Stomach (tissue), 9 donors: ENCODE measurements around the gene PTMA. TPM values are rescaled to one million over a fixed set of nuclear protein-coding genes. Genes with fewer than 3 reads are reported as not detected.

Source experiments
- DNase-seq, 2 donors: peaks; one replicate each; pipeline versions ENCODE4 v3.0.0 to v3.0.0-alpha.2; 2013 to 2019
- H3K27ac ChIP-seq, 5 donors: fragments of 200-600 bp in 4 of 5; sonication (generic) in 4 of 5; one replicate each; pipeline ENCODE4 v1.5.1; 2013 to 2019; ENCODE audit warnings: mild to moderate bottlenecking in 1 of 5, moderate library complexity in 1 of 5
- H3K27me3 ChIP-seq, 3 donors: fragments of 200-600 bp; sonication (generic); one replicate each; pipeline ENCODE4 v1.5.1; 2017 to 2019; ENCODE audit warnings: mixed run types in 1 of 3
- H3K36me3 ChIP-seq, 4 donors: fragments of 200-600 bp; sonication (generic); 1 replicate in 3 of 4; 2 replicates in 1 of 4; pipeline ENCODE4 v1.5.1; 2016 to 2019
- H3K4me1 ChIP-seq, 4 donors: fragments of 200-600 bp; sonication (generic); one replicate each; pipeline ENCODE4 v1.5.1; 2016 to 2019
- H3K4me3 ChIP-seq, 4 donors: fragments of 200-600 bp; sonication (generic) in 3 of 4; one replicate each; pipeline ENCODE4 v1.5.1; 2016 to 2019; ENCODE audit warnings: mild to moderate bottlenecking in 1 of 4
- H3K9me3 ChIP-seq, 4 donors: fragments of 200-600 bp; sonication (generic); one replicate each; pipeline ENCODE4 v1.5.1; 2016 to 2019
- EP300 ChIP-seq: sonication (generic); formaldehyde crosslinking; IDR thresholded peaks from one replicate; pipeline ENCODE4 v1.6.1; 2017; ENCODE audit warnings: antibody characterized with exemption
- POLR2A ChIP-seq, 4 donors: fragments of 450-650 bp; IDR thresholded peaks; one replicate each; pipeline ENCODE4 v1.6.1; 2016; ENCODE audit warnings: antibody characterized with exemption in 4 of 4, control low read depth in 2 of 4, mild to moderate bottlenecking in 1 of 4, moderate library complexity in 1 of 4
- POLR2AphosphoS5 ChIP-seq, 3 donors: sonication (generic); formaldehyde crosslinking; IDR thresholded peaks; one replicate each; pipeline ENCODE4 v1.6.1; 2016; ENCODE audit warnings: antibody characterized with exemption in 3 of 3
- WGBS, 5 donors: extraction: QIAGEN DNeasy Blood & Tissue Kit in 3 of 5; methylation state at CpG; one replicate each; pipeline versions ENCODE4 v1.1.5 to v1.1.7; 2013 to 2018; 5-methylcytosine and 5-hydroxymethylcytosine counted together
- intact Hi-C: fragments of 100-400 bp; cut with DNase I; formaldehyde crosslinking; loops from one replicate; pipeline ENCODE4 v1.15.1; 2023; ENCODE audit warnings: low total_unique reads
- polyA plus RNA-seq, 3 donors: library from polyadenylated mRNA; stranded (reverse); fragments of 200-250 nt; gene quantifications; one replicate each; pipeline ENCODE4 v1.2.3, GENCODE V29; 2013
- total RNA-seq, 5 donors: library from RNA; depleted of rRNA; stranded (reverse); fragments of >200 nt; gene quantifications; one replicate each; pipeline versions ENCODE4 v1.1.0 to v1.2.3, GENCODE V29; 2014 to 2016
- TF ChIP-seq, protein P1 (sequence below), 7 experiments: fragments of 450-650 bp in 4 of 7; fragments of 200-600 bp in 3 of 7; sonication (generic) in 3 of 7; IDR thresholded peaks; one replicate each; pipeline ENCODE4 v1.5.1; 2016 to 2019; ENCODE audit warnings: antibody characterized with exemption in 7 of 7, control low read depth in 2 of 7, mild to moderate bottlenecking in 1 of 7
- donor health status: healthy with polysubstance abuse.
- donor health status: Bipolar disorder and iron deficiency.
- donor health status: healthy.

Gene PTMA
- total and polyA plus RNA-seq, 8 donors, result 244 to 2,006 (median 1,059) TPM

DNA sequence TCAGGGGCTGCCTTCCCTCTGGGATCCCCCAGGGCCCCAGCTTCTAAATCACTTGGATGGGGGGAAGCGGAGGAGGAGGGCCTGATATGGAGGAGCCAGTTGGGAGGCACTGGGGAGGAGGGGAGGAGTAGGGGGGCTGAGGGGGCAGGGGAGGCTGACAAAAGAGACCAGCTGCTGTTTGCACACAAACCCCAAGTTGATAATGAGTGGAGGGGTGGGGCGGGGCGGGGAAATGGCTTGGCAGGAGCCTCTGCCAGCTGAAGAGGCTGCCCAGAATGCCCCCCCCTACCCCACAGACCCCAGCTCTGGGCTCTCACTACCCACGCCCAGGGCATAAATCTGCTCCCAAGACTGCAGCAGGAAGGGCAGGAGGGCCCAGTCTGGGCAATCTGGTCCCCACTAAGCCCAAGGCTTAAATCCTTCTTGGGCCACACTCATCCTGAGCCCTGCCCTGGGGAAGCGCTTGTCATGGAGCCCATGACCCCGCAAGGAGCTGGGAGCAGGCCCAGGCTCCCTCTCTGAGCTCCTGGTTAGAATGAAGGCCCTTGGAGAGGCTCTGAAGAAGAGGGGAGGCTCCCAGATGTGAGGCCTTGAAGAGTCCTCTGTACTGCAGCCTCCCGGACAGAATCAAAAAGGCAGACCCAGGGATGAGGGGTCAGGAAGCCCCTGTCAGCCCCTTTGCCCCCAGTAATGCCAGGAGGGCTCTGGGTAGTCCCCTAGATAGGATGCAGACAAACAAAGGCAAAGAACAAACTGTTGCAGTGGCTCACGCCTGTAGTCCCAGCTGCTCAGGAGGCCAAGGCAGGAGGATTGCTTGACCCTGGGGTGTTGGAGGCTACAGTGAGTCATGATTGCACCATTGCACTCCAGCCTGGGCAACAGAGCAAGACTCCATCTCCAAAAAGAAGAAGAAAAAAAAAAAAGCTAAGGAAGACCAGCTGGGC is 24.8 kb upstream of the PTMA start:
- no peaks in the 10 kb centered on the region for H3K9me3 ChIP-seq
- H3K27me3 ChIP-seq, result no peaks in the 10 kb centered on the region
- 69 to 85% (median 74%) methylated on average over 7 to 8 of the region's 8 CpGs for WGBS, 5 donors
- H3K27ac ChIP-seq, result peak overlapping the region in 3 of 5 donors; percentile 49 to 95 (median 94)
- no peak for DNase-seq
- no peak overlapping the region for H3K4me3 ChIP-seq
- peaks cover 23 to 43% (median 31%) of the 10 kb centered on the region in 4 donors for H3K4me1 ChIP-seq
- intact Hi-C loops, result no loop called here
- H3K36me3 ChIP-seq, result no peaks in the 10 kb centered on the region
- TF ChIP-seq EP300, result no peak
- TF ChIP-seq POLR2AphosphoS5 (IDR thresholded peaks at IDR 0.05), result no peak
- TF ChIP-seq, protein P1, sequence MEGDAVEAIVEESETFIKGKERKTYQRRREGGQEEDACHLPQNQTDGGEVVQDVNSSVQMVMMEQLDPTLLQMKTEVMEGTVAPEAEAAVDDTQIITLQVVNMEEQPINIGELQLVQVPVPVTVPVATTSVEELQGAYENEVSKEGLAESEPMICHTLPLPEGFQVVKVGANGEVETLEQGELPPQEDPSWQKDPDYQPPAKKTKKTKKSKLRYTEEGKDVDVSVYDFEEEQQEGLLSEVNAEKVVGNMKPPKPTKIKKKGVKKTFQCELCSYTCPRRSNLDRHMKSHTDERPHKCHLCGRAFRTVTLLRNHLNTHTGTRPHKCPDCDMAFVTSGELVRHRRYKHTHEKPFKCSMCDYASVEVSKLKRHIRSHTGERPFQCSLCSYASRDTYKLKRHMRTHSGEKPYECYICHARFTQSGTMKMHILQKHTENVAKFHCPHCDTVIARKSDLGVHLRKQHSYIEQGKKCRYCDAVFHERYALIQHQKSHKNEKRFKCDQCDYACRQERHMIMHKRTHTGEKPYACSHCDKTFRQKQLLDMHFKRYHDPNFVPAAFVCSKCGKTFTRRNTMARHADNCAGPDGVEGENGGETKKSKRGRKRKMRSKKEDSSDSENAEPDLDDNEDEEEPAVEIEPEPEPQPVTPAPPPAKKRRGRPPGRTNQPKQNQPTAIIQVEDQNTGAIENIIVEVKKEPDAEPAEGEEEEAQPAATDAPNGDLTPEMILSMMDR (IDR thresholded peaks at IDR 0.05), result no peak
- TF ChIP-seq POLR2A (IDR thresholded peaks at IDR 0.05), result no peak

GRCh38 chr2:231684314-231685223 is 23.8 kb upstream of the PTMA start:
- Histone ChIP-seq H3K27me3 (no peaks in the 10 kb centered on the region), H3K4me3 (no peak overlapping the region), H3K9me3 (no peaks in the 10 kb centered on the region), H3K27ac (peak overlapping the region in 1 of 5 donors; percentile 2), H3K4me1 (peaks cover 23 to 43% (median 31%) of the 10 kb centered on the region in 4 donors), H3K36me3 (no peaks in the 10 kb centered on the region)
- 75 to 82% (median 79%) methylated on average over 17 to 22 of the region's 22 CpGs for WGBS, 5 donors
- intact Hi-C loops, result no loop called here
- no peak for TF ChIP-seq POLR2AphosphoS5 (IDR thresholded peaks at IDR 0.05)
- TF ChIP-seq, protein P1 (IDR thresholded peaks at IDR 0.05), result no peak
- TF ChIP-seq POLR2A (IDR thresholded peaks at IDR 0.05), result no peak
- no peak for TF ChIP-seq EP300
- peak in 1 of 2 donors; percentile 79 for DNase-seq

- TF ChIP-seq, protein P1 (IDR thresholded peaks at IDR 0.05), result no peak
- H3K4me1 ChIP-seq, result peaks cover 18 to 35% (median 23%) of the 10 kb centered on the region in 4 donors
- no peaks in the 10 kb centered on the region for H3K27me3 ChIP-seq
- intact Hi-C loops, result no loop called here
- H3K27ac ChIP-seq, result no peak overlapping the region
- no peak for DNase-seq
- WGBS, 5 donors, result 77 to 89% (median 86%) methylated on average over 11 to 20 of the region's 20 CpGs
- H3K36me3 ChIP-seq, result no peaks in the 10 kb centered on the region
- no peaks in the 10 kb centered on the region for H3K9me3 ChIP-seq
- H3K4me3 ChIP-seq, result no peak overlapping the region
These were observed 22.8 kb upstream of the PTMA start for GRCh38 chr2:231685349-231686191.
